Lung (tissue), 12 donors: ENCODE results near the gene TMEM14A. TPM values are rescaled to one million over a fixed set of nuclear protein-coding genes. Genes with fewer than 3 reads are reported as not detected.
"Not testable (repeated sequence)": the region's sequence is repeated elsewhere in the genome, so short reads cannot be mapped to it uniquely, and the experiment has no call there.

Source experiments
- ATAC-seq: fragments of 200-7000 bp; cut with Tn5 transposase; one replicate; pipeline ENCODE4 v1.9.1; 2020; ENCODE audit warnings: moderate number of reproducible peaks; ENCODE audit not compliant: insufficient read depth, low FRiP score
- DNase-seq, 3 donors: peaks; one replicate each; pipeline ENCODE4 v3.0.0-alpha.2; 2013 to 2017
- H3K27ac ChIP-seq, 2 donors: one replicate each; pipeline ENCODE4 v1.5.1; 2013; ENCODE audit warnings: mild to moderate bottlenecking in 2 of 2, moderate library complexity in 2 of 2, control low read depth in 1 of 2, inconsistent platforms in 1 of 2, low read depth in 1 of 2, low read length in 1 of 2
- H3K27me3 ChIP-seq, 3 donors: one replicate each; pipeline ENCODE4 v1.5.1; 2013; ENCODE audit warnings: low read length in 2 of 3; ENCODE audit not compliant: control insufficient read depth in 3 of 3, insufficient read depth in 3 of 3
- H3K36me3 ChIP-seq, 4 donors: one replicate each; pipeline ENCODE4 v1.5.1; 2013; ENCODE audit warnings: low read length in 4 of 4, mild to moderate bottlenecking in 1 of 4, moderate library complexity in 1 of 4; ENCODE audit not compliant: control insufficient read depth in 4 of 4, insufficient read depth in 4 of 4
- H3K4me1 ChIP-seq, 5 donors: one replicate each; pipeline ENCODE4 v1.5.1; 2013; ENCODE audit warnings: low read length in 5 of 5, mild to moderate bottlenecking in 2 of 5, moderate library complexity in 1 of 5; ENCODE audit not compliant: control insufficient read depth in 5 of 5, insufficient read depth in 5 of 5
- H3K4me3 ChIP-seq: one replicate; pipeline ENCODE4 v1.5.1; 2013; ENCODE audit warnings: mild to moderate bottlenecking, control low read depth, moderate library complexity
- H3K9ac ChIP-seq, 2 donors: one replicate each; pipeline ENCODE4 v1.5.1; 2013; ENCODE audit warnings: low read length in 2 of 2, control low read depth in 1 of 2; ENCODE audit not compliant: insufficient read depth in 1 of 2
- H3K9me3 ChIP-seq, 4 donors: one replicate each; pipeline ENCODE4 v1.5.1; 2013; ENCODE audit warnings: low read length in 3 of 4, mild to moderate bottlenecking in 1 of 4, moderate library complexity in 1 of 4; ENCODE audit not compliant: control insufficient read depth in 4 of 4, insufficient read depth in 3 of 4
- WGBS, 2 donors: extraction: QIAGEN DNeasy Blood & Tissue Kit; methylation state at CpG; one replicate each; pipeline ENCODE4 v1.1.7; 2013; 5-methylcytosine and 5-hydroxymethylcytosine counted together
- polyA plus RNA-seq, 2 donors: library from polyadenylated mRNA; stranded (reverse); fragments of 200-250 nt; gene quantifications; one replicate each; pipeline ENCODE4 v1.2.1, GENCODE V29; 2013
- total RNA-seq, 2 donors: library from RNA; depleted of rRNA in 1 of 2; stranded (reverse); fragments of >200 nt in 1 of 2; gene quantifications; one replicate each; pipeline ENCODE4 v1.2.1, GENCODE V29; 2014 to 2021
- TF ChIP-seq, protein P1 (sequence below): IDR thresholded peaks from 2 replicates; pipeline ENCODE4 v1.5.1; 2012; ENCODE audit warnings: mild to moderate bottlenecking; ENCODE audit errors: control extremely low read depth, extremely low read depth
- donor health status: control.
- donor health status: control.
- donor health status: Bipolar disorder and iron deficiency.
- donor health status: healthy.
- donor health status: DM: yes; HTN: yes; CAD: no.

The TMEM14A gene
- total and polyA plus RNA-seq, 4 donors, result 14.0 to 18.5 (median 17.5) TPM

DNA sequence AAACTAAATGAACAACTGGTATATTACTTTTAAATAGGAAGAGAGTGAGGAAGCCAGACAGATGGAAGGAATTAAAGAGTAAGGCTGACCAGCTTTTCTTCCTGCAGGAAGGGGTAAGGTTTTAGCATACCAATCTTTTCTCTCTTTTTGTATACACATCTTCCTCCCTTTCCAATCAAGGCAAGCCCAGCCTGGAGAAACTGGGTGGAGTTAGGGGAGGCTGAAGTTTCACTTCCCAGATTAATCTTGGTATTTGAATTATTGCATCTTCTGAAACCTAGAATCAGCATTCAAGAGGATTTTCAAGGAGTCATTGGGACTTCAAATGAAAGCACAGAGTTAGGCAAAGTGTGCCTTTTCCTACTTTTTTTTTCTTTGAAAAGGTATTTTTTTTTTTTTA, 33.1 kb downstream of the TMEM14A start:
- no peak overlapping the region for H3K9ac ChIP-seq
- H3K36me3 ChIP-seq, result no peaks in the 10 kb centered on the region
- DNase-seq, result no peak
- H3K4me1 ChIP-seq, result no peaks in the 10 kb centered on the region
- no peaks in the 10 kb centered on the region for H3K9me3 ChIP-seq
- no peak overlapping the region for H3K27ac ChIP-seq
- TF ChIP-seq, protein P1, sequence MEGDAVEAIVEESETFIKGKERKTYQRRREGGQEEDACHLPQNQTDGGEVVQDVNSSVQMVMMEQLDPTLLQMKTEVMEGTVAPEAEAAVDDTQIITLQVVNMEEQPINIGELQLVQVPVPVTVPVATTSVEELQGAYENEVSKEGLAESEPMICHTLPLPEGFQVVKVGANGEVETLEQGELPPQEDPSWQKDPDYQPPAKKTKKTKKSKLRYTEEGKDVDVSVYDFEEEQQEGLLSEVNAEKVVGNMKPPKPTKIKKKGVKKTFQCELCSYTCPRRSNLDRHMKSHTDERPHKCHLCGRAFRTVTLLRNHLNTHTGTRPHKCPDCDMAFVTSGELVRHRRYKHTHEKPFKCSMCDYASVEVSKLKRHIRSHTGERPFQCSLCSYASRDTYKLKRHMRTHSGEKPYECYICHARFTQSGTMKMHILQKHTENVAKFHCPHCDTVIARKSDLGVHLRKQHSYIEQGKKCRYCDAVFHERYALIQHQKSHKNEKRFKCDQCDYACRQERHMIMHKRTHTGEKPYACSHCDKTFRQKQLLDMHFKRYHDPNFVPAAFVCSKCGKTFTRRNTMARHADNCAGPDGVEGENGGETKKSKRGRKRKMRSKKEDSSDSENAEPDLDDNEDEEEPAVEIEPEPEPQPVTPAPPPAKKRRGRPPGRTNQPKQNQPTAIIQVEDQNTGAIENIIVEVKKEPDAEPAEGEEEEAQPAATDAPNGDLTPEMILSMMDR, result no peak
- ATAC-seq, result no peak
- no peaks in the 10 kb centered on the region for H3K27me3 ChIP-seq
- H3K4me3 ChIP-seq, result no peak overlapping the region

DNA sequence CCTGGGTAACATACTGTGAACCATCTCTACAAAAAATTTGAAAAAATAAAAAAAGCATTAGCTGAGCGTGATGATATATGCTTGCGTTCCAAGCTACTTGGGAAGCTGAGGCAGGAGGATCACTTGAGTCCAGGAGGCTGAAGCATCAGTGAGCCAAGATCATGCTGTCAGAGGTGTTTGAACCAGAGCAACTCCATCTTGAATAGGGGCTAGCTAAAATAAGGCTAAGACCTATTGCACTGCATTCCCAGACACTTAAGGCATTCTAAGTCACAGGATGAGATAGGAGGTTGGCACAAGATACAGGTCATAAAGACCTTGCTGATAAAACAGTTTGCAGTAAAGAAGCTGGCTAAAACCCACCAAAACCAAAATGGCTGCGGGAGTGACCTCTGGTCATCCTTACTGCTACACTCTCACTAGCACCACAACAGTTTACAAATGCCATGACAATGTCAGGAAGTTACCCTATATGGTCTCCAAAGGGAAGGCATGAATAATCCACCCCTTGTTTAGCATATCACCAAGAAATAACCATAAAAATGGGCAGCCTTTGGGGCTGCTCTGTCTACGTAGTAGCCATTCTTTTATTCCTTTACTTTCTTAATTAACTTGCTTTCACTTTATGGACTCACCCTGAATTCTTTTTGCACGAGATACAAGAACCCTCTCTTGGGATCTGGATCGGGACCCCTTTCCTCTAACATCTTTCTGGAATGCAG, 34.0 kb downstream of the TMEM14A start:
- WGBS, 2 donors, result 90 to 91% methylated on average over 6 of the region's 6 CpGs
- not testable (repeated sequence) for H3K36me3 ChIP-seq, H3K27ac ChIP-seq, DNase-seq, H3K4me3 ChIP-seq, H3K9ac ChIP-seq, H3K4me1 ChIP-seq, H3K27me3 ChIP-seq, H3K9me3 ChIP-seq, ATAC-seq

DNA sequence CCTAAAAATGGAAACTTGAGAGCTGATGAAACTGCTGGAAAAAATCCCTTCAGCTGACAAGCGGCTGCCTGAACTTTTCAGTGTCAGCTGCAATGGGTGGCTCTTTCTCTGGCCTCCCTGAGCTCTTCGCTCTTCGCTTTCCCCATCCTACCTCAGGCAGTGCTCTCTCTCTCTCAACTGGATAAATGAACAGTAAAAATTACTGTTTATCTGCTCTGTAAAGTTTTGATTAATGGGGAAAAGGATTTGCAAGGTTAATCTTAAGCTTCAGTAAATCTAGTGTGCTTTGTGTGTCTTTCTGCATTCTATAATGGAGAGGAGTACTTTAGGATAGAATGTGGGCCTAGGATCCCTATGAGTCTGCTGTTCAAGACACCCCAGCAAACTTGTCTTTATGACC, 35.1 kb downstream of the TMEM14A start:
- DNase-seq, result no peak
- ATAC-seq, result no peak
- H3K36me3 ChIP-seq, result no peaks in the 10 kb centered on the region
- 93 to 98% methylated on average over 3 of the region's 3 CpGs for WGBS, 2 donors
- no peak overlapping the region for H3K4me3 ChIP-seq
- no peak overlapping the region for H3K9ac ChIP-seq
- no peak overlapping the region for H3K27ac ChIP-seq
- H3K9me3 ChIP-seq, result no peaks in the 10 kb centered on the region
- no peaks in the 10 kb centered on the region for H3K4me1 ChIP-seq
- TF ChIP-seq, protein P1, result no peak
- H3K27me3 ChIP-seq, result no peaks in the 10 kb centered on the region

DNA sequence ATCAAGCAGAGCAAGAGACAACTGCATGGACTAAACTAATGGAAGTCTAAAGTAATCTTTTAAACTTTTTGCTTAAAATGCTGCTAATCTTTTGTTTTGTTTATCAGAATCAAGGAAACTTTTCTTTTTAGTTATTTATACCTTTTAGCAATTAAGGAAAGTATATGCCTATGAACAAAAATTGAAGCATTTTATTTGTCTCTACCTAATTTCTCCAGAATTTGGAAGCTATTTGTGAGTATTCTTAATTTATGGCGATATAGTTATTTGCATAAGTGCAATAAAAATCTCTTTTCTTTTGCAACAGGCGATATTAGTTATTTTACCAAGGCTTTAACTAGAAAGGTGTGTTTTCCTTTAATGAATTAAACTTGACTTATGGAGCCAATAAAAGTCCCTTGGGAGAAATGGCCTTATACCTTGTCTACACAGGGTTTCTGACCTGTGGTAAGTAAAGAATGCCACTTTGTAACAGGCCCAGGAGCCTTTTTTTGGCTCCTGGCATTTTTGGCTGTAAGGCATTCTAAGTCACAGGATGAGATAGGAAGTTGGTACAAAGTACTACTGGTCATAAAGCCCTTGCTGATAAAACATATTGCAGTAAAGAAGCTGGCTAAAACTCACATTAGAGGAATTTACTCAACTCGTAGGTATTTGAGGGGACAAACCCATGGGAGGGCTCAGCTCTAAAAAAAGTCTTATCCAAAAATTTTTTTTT, 37.2 kb downstream of the TMEM14A start:
- Histone ChIP-seq H3K9me3 (no peaks in the 10 kb centered on the region), H3K9ac (no peak overlapping the region), H3K4me1 (no peaks in the 10 kb centered on the region), H3K27ac (no peak overlapping the region), H3K27me3 (no peaks in the 10 kb centered on the region), H3K36me3 (no peaks in the 10 kb centered on the region), H3K4me3 (no peak overlapping the region)
- TF ChIP-seq, protein P1, result no peak
- ATAC-seq, result no peak
- WGBS, 2 donors, result 84 to 87% methylated on average over 3 of the region's 3 CpGs
- DNase-seq, result no peak
